A673 (cell line): ENCODE results near the gene SMTN. TPM values are rescaled to one million over a fixed set of nuclear protein-coding genes. Genes with fewer than 3 reads are reported as not detected.

ENCODE experiments used
- BruUV-seq: library from RNA; stranded (reverse); fragments of 400-500 nt; replicated peaks from 2 replicates; lab custom pipeline; 2021; lab: Mats Ljungman, UMichigan
- CTCF ChIA-PET: fragments of 300-600 bp; sonication (Branson Sonifier 250); formaldehyde crosslinking; loops from one replicate; lab custom pipeline; 2022; ENCODE audit warnings: antibody characterized with exemption; lab: Charles Lee
- POLR2A ChIA-PET: fragments of 300-600 bp; sonication (Branson Sonifier 250); formaldehyde crosslinking; loops from one replicate; lab custom pipeline; 2022; ENCODE audit warnings: antibody characterized with exemption; ENCODE audit not compliant: low non-redundant PET; lab: Charles Lee
- DNase-seq: peaks from one replicate; pipeline ENCODE4 v3.0.0-alpha.2; 2015; ENCODE audit warnings: low spot score
- H3K27ac ChIP-seq: fragments of 200-600 bp; sonication (generic); 2 replicates; pipeline ENCODE4 v1.5.1; 2016; ENCODE audit warnings: mixed run types, low read depth, mild to moderate bottlenecking, mixed read lengths, antibody characterized with exemption, low read length; ENCODE audit not compliant: poor library complexity, severe bottlenecking
- H3K27me3 ChIP-seq: fragments of 200-600 bp; sonication (generic); replicated peaks from 2 replicates; pipeline ENCODE4 v1.6.1; 2017; ENCODE audit warnings: mixed run types, low read depth, mild to moderate bottlenecking, mixed read lengths, antibody characterized with exemption, low read length; ENCODE audit not compliant: insufficient read depth, poor library complexity
- H3K36me3 ChIP-seq: fragments of 200-600 bp; sonication (generic); 2 replicates; pipeline ENCODE4 v1.6.1; 2016; ENCODE audit warnings: mixed run types, mild to moderate bottlenecking, mixed read lengths, antibody characterized with exemption, low read length; ENCODE audit not compliant: insufficient read depth, poor library complexity, severe bottlenecking
- H3K4me1 ChIP-seq: fragments of 200-600 bp; sonication (generic); 2 replicates; pipeline ENCODE4 v1.6.1; 2017; ENCODE audit warnings: mixed run types, mild to moderate bottlenecking, mixed read lengths, antibody characterized with exemption, low read length; ENCODE audit not compliant: insufficient read depth, poor library complexity, severe bottlenecking
- H3K4me3 ChIP-seq: fragments of 200-600 bp; sonication (generic); 2 replicates; pipeline ENCODE4 v1.5.1; 2016; ENCODE audit warnings: low read depth, mixed run types, mild to moderate bottlenecking, mixed read lengths, low read length; ENCODE audit not compliant: poor library complexity, severe bottlenecking
- H3K9me3 ChIP-seq: fragments of 200-600 bp; sonication (generic); 2 replicates; pipeline ENCODE4 v1.6.1; 2016; ENCODE audit warnings: mixed run types, low read depth, mild to moderate bottlenecking, mixed read lengths, antibody characterized with exemption, low read length; ENCODE audit not compliant: poor library complexity, severe bottlenecking
- CTCF ChIP-seq: fragments of 300-800, 200-600 bp; sonication (generic); conservative IDR thresholded peaks from 2 replicates; pipeline ENCODE4 v1.5.1; 2017; ENCODE audit warnings: low read depth, mild to moderate bottlenecking, antibody characterized with exemption, low read length, moderate library complexity, mixed read lengths
- EZH2 ChIP-seq: fragments of 200-600 bp; sonication (generic); IDR thresholded peaks from 2 replicates; pipeline ENCODE4 v1.6.1; 2017; ENCODE audit warnings: borderline replicate concordance, low read depth, mild to moderate bottlenecking, mixed read lengths, antibody characterized with exemption, low read length; ENCODE audit not compliant: poor library complexity, severe bottlenecking
- intact Hi-C: fragments of 100-400 bp; cut with micrococcal nuclease; formaldehyde crosslinking; loops from one replicate; pipeline ENCODE4 v1.10.0; 2022; ENCODE audit not compliant: unreplicated experiment
- total RNA-seq: library from RNA; stranded (reverse); gene quantifications from 2 replicates; pipeline ENCODE4 v1.2.3, GENCODE V29; 2021

The SMTN gene
- total RNA-seq, 1 experiment from 2014 or later: 40.0 TPM

- H3K9me3 ChIP-seq: no peaks in the 10 kb centered on the region
- no peak for TF ChIP-seq CTCF
- no peak for TF ChIP-seq EZH2
- ChIA-PET CTCF (no interaction called here), POLR2A (interaction anchor here (0.5 kb wide), 1 partner anchor 237 kb away, joined by 5 read pairs; no protein-coding TSS in a partner anchor)
- H3K27me3 ChIP-seq: no peaks in the 10 kb centered on the region
- peak overlapping the region; percentile 62 for H3K4me3 ChIP-seq
- H3K4me1 ChIP-seq: peaks cover 12% of the 10 kb centered on the region
- peak overlapping the region; percentile 89 for H3K27ac ChIP-seq
- no peak for DNase-seq
- H3K36me3 ChIP-seq: no peaks in the 10 kb centered on the region
- intact Hi-C loops: loop anchor here (5.0 kb wide), 2 partner anchors 113 to 318 kb away; partner anchors contain the start of genes MORC2 and TUG1
- no TSS peak for BruUV-seq
Observed at GRCh38 chr22:31080164-31080847, 812 bp upstream of the SMTN start.

- no TSS peak for BruUV-seq
- H3K36me3 ChIP-seq: no peaks in the 10 kb centered on the region
- no peak for DNase-seq
- peak overlapping the region; percentile 62 for H3K4me3 ChIP-seq
- H3K27ac ChIP-seq: no peak overlapping the region
- H3K9me3 ChIP-seq: no peaks in the 10 kb centered on the region
- TF ChIP-seq CTCF (no peak), EZH2 (no peak)
- peaks cover 18% of the 10 kb centered on the region for H3K4me1 ChIP-seq
- CTCF ChIA-PET: interaction anchor here (0.6 kb wide), 1 partner anchor 27 kb away, joined by 4 read pairs; no protein-coding TSS in a partner anchor
- POLR2A ChIA-PET: interaction anchor here (1.0 kb wide), 1 partner anchor 15 kb away, joined by 4 read pairs; no protein-coding TSS in a partner anchor
- no peaks in the 10 kb centered on the region for H3K27me3 ChIP-seq
- intact Hi-C loops: loop anchor here (5.0 kb wide), 2 partner anchors 115 to 320 kb away; partner anchors contain the start of genes MORC2 and TUG1
Observed at GRCh38 chr22:31081963-31082605, 966 bp downstream of the SMTN start.

- H3K36me3 ChIP-seq: no peaks in the 10 kb centered on the region
- POLR2A ChIA-PET: interaction anchor here (1.0 kb wide), 1 partner anchor 16 kb away, joined by 4 read pairs; no protein-coding TSS in a partner anchor
- H3K27ac ChIP-seq: no peak overlapping the region
- H3K4me3 ChIP-seq: no peak overlapping the region
- no peaks in the 10 kb centered on the region for H3K27me3 ChIP-seq
- no peaks in the 10 kb centered on the region for H3K9me3 ChIP-seq
- DNase-seq: peak; percentile 49
- intact Hi-C loops: loop anchor here (5.0 kb wide), 2 partner anchors 115 to 320 kb away; partner anchors contain the start of genes MORC2 and TUG1
- H3K4me1 ChIP-seq: peaks cover 18% of the 10 kb centered on the region
- CTCF ChIA-PET: interaction anchor here (0.6 to 1.1 kb wide), 3 partner anchors 28 to 450 kb away, joined by 3 to 5 read pairs (median 4); no protein-coding TSS in a partner anchor
- peak; percentile 55 for TF ChIP-seq CTCF
- TF ChIP-seq EZH2: no peak
- BruUV-seq: no TSS peak
Observed at GRCh38 chr22:31082606-31083376, 1.7 kb downstream of the SMTN start.
